AG04449 (cell line): ENCODE measurements around the gene MSL1.

Experiments
- CTCF ChIA-PET: fragments of 350-600 bp; formaldehyde crosslinking; extraction: SDS; loops from one replicate; lab custom pipeline; 2021; ENCODE audit warnings: antibody characterized with exemption; lab: Yijun Ruan, JAX
- POLR2A ChIA-PET: fragments of 400-600, 350-600 bp; formaldehyde crosslinking; extraction: SDS; loops from one replicate; lab custom pipeline; 2020; ENCODE audit warnings: antibody characterized with exemption, inconsistent platforms; lab: Yijun Ruan, JAX
- DNase-seq: peaks from one replicate; pipeline ENCODE4 v3.0.0-alpha.2; 2010; ENCODE audit warnings: low read depth, low spot score
- H3K4me3 ChIP-seq: 2 replicates; pipeline ENCODE4 v1.5.1; 2011; ENCODE audit warnings: low read depth, mild to moderate bottlenecking, control low read depth, low read length
- CTCF ChIP-seq: IDR thresholded peaks from one replicate; pipeline ENCODE4 v1.5.1; 2011; ENCODE audit warnings: mild to moderate bottlenecking, moderate library complexity, low read length, control low read depth, inconsistent platforms; ENCODE audit not compliant: insufficient read depth; ENCODE audit errors: missing control alignments

Gene MSL1

GRCh38 chr17:40158438-40159013 lies 36.8 kb downstream of the MSL1 start:
- no peak for DNase-seq
- CTCF ChIA-PET, result interaction anchor here (0.6 to 5.5 kb wide), 5 partner anchors 9 to 124 kb away, joined by 3 to 45 read pairs (median 5); no protein-coding TSS in a partner anchor
- POLR2A ChIA-PET, result no interaction called here
- H3K4me3 ChIP-seq, result no peak overlapping the region
- TF ChIP-seq CTCF, result no peak

GRCh38 chr17:40159456-40159855 lies 37.7 kb downstream of the MSL1 start:
- no peak for DNase-seq
- no peak for TF ChIP-seq CTCF
- H3K4me3 ChIP-seq, result no peak overlapping the region
- ChIA-PET CTCF (interaction anchor here (1.1 to 5.5 kb wide), 5 partner anchors 9 to 125 kb away, joined by 3 to 45 read pairs (median 5); no protein-coding TSS in a partner anchor), POLR2A (no interaction called here)

GRCh38 chr17:40167685-40168261 lies 46.0 kb downstream of the MSL1 start:
- CTCF ChIA-PET, result interaction anchor here (0.7 to 3.5 kb wide), 41 partner anchors 7 to 160 kb away, joined by 3 to 91 read pairs (median 5); partner anchors contain the start of genes CASC3, CSF3, MED24 and NR1D1
- POLR2A ChIA-PET, result interaction anchor here (1.2 to 1.5 kb wide), 2 partner anchors 11 to 54 kb away, joined by 4 to 5 read pairs; no protein-coding TSS in a partner anchor
- TF ChIP-seq CTCF, result no peak
- DNase-seq, result no peak
- H3K4me3 ChIP-seq, result no peak overlapping the region

GRCh38 chr17:40168262-40168832 lies 46.6 kb downstream of the MSL1 start:
- no peak overlapping the region for H3K4me3 ChIP-seq
- POLR2A ChIA-PET, result interaction anchor here (0.9 to 1.5 kb wide), 4 partner anchors 11 to 69 kb away, joined by 3 to 5 read pairs (median 4); no protein-coding TSS in a partner anchor
- peak; percentile 55 for TF ChIP-seq CTCF
- CTCF ChIA-PET, result interaction anchor here (0.7 to 3.5 kb wide), 53 partner anchors 8 to 161 kb away, joined by 3 to 91 read pairs (median 5); partner anchors contain the start of genes CASC3, CSF3, MED24 and MSL1
- DNase-seq, result peak; percentile 26

GRCh38 chr17:40170325-40170724 lies 48.6 kb downstream of the MSL1 start:
- no peak for TF ChIP-seq CTCF
- no peak for DNase-seq
- ChIA-PET POLR2A (interaction anchor here (0.6 kb wide), 1 partner anchor 33 kb away, joined by 3 read pairs; no protein-coding TSS in a partner anchor), CTCF (interaction anchor here (1.1 to 2.7 kb wide), 11 partner anchors 9 to 157 kb away, joined by 4 to 11 read pairs (median 7); no protein-coding TSS in a partner anchor)
- no peak overlapping the region for H3K4me3 ChIP-seq

- no peak for TF ChIP-seq CTCF
- DNase-seq, result no peak
- ChIA-PET POLR2A (interaction anchor here (0.6 kb wide), 1 partner anchor 29 kb away, joined by 3 read pairs; no protein-coding TSS in a partner anchor), CTCF (interaction anchor here (0.9 to 1.0 kb wide), 2 partner anchors 12 to 60 kb away, joined by 3 read pairs; no protein-coding TSS in a partner anchor)
- no peak overlapping the region for H3K4me3 ChIP-seq
These were observed 50.0 kb downstream of the MSL1 start for GRCh38 chr17:40171750-40172149.
